HFF-Myc (cell line): ENCODE results near the gene PAFAH2.
A peak's percentile ranks its signal among the peaks of the same experiment; 100 is the strongest.

ENCODE experiments used
- DNase-seq: peaks from one replicate; pipeline ENCODE4 v3.0.0-alpha.2; 2011; ENCODE audit warnings: low read depth; ENCODE audit errors: extremely low read depth
- H3K4me3 ChIP-seq: replicated peaks from 2 replicates; pipeline ENCODE4 v1.5.1; 2011; ENCODE audit warnings: low read depth, mild to moderate bottlenecking, control low read depth, low read length
- CTCF ChIP-seq: IDR thresholded peaks from 2 replicates; pipeline ENCODE4 v1.5.1; 2012; ENCODE audit warnings: mild to moderate bottlenecking, low read depth, low read length, control low read depth; ENCODE audit errors: missing control alignments

The PAFAH2 gene

GRCh38 chr1:26036756-26037281 lies 39.0 kb upstream of the PAFAH2 start:
- no peak for TF ChIP-seq CTCF
- no peak overlapping the region for H3K4me3 ChIP-seq
- DNase-seq = no peak

GRCh38 chr1:26035959-26036755 lies 38.3 kb upstream of the PAFAH2 start:
- peak overlapping the region; percentile 81 for H3K4me3 ChIP-seq
- peak; percentile 26 for DNase-seq
- peak; percentile 99 for TF ChIP-seq CTCF

- TF ChIP-seq CTCF = no peak
- DNase-seq = peak; percentile 60
- peak overlapping the region; percentile 81 for H3K4me3 ChIP-seq
Observed at GRCh38 chr1:26035203-26035958, 37.5 kb upstream of the PAFAH2 start.

DNA sequence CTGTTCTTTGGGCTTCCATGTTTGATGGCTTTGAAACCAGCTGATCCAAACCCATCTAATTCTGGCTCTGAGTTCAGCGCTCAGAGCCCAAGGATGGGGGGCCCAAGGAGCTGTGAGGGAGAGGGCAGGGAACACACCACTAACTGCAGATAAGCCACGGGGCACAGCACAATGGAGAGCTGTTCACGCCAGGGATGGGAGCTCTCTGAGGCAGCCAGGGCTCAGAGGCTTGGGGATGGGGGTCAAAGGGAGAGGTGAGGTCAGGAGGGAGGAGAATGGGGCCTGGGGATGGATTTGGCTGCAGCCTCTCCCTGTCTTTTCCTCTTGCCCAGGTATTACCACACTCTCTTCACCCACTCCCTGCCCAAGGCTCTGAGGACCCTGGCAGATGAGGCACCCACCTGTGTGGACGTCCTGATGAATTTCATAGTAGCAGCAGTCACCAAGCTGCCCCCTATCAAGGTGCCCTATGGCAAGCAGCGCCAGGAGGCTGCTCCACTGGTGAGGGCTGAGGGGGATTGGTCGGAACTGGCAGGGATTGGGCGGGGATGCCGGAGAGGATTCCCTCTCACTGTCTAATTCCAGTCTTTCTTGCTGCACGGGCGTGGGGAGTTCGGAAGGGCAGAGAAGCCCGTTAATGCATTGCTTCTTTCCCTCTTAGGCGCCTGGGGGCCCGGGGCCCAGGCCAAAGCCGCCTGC lies 36.8 kb upstream of the PAFAH2 start:
- no peak for DNase-seq
- no peak for TF ChIP-seq CTCF
- H3K4me3 ChIP-seq = peak overlapping the region; percentile 81

GRCh38 chr1:26032656-26033357 lies 34.9 kb upstream of the PAFAH2 start:
- no peak overlapping the region for H3K4me3 ChIP-seq
- no peak for DNase-seq
- no peak for TF ChIP-seq CTCF

DNA sequence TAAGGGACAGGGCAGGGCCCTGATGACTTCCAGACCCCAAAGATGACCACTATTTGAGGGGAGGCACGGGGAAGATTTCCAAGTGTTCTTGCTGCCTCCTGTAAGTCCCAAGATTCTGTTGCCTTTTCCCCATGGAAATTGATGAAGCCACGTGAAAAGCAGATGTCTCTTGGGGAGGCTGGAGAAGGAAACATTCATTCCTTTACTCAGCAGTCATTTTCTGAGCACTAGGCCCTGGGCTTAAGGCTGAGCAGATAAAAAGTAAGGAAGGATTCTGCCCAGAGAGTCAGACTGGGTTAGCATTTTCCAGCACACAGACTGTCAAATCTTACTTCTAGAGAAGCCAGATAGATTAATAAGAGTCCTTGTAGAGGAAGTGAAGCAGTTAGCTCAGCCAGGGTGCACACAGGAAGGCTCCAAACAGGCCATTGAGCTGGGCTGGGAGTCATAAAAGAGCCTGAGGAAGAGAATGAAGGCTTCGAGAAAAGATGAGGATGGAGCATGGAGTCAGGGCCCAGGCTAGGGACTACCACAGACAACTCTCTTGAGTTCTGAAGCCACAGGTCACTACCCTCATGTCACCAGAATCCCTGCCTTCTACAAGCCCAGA lies 33.9 kb upstream of the PAFAH2 start:
- TF ChIP-seq CTCF = no peak
- no peak overlapping the region for H3K4me3 ChIP-seq

More for the DNA sequence above, 33.9 kb upstream of the PAFAH2 start:
- peak; percentile 56 for DNase-seq
